ENCODE results near the gene SNX12.
A peak's percentile ranks its signal among the peaks of the same experiment; 100 is the strongest.

The SNX12 gene

GRCh38 chrX:71068044-71068918 is at the start of gene SNX12:
SNX12 (minus strand) TSS chrX:71068334; CDS start chrX:71068306, 28 bp downstream.
- peak; percentile 57 to 76 (median 76) for DNase-seq (ENCODE audit: low read depth in 3 of 3)

GRCh38 chrX:71117358-71117757 is 49.2 kb upstream of the SNX12 start:
- DNase-seq (ENCODE audit: low read depth in 3 of 3), result no peak

GRCh38 chrX:71111921-71112431 is 43.8 kb upstream of the SNX12 start:
- no peak for DNase-seq (ENCODE audit: low read depth in 3 of 3)

GRCh38 chrX:71111141-71111843 is 43.2 kb upstream of the SNX12 start, which contains the start of gene IL2RG:
IL2RG (minus strand) TSS chrX:71111577; CDS start chrX:71111539, 38 bp downstream.
- DNase-seq (ENCODE audit: low read depth in 3 of 3), result peak in 2 of 3 experiments; percentile 54 to 65

GRCh38 chrX:71109051-71109450 is 40.9 kb upstream of the SNX12 start:
- DNase-seq (ENCODE audit: low read depth in 3 of 3), result no peak

GRCh38 chrX:71107762-71108360 is 39.7 kb upstream of the SNX12 start:
- no peak for DNase-seq (ENCODE audit: low read depth in 3 of 3)

- DNase-seq (ENCODE audit: low read depth in 3 of 3), result no peak
Measured at GRCh38 chrX:71107245-71107644, 39.1 kb upstream of the SNX12 start.

GRCh38 chrX:71106427-71106826 is 38.3 kb upstream of the SNX12 start, which contains the start of gene CXorf65:
CXorf65 (minus strand) TSS chrX:71106740; CDS start chrX:71106556, 184 bp downstream.
- DNase-seq (ENCODE audit: low read depth in 3 of 3), result no peak

GRCh38 chrX:71105628-71106027 is 37.5 kb upstream of the SNX12 start:
- no peak for DNase-seq (ENCODE audit: low read depth in 3 of 3)

GRCh38 chrX:71103110-71103983 is 35.2 kb upstream of the SNX12 start:
- DNase-seq (ENCODE audit: low read depth in 3 of 3), result peak in 1 of 3 experiments; percentile 39

GRCh38 chrX:71102292-71102691 is 34.2 kb upstream of the SNX12 start:
- no peak for DNase-seq (ENCODE audit: low read depth in 3 of 3)

- DNase-seq (ENCODE audit: low read depth in 3 of 3), result no peak
Measured at GRCh38 chrX:71100581-71101505, 32.7 kb upstream of the SNX12 start.

- no peak for DNase-seq (ENCODE audit: low read depth in 3 of 3)
Measured at GRCh38 chrX:71099736-71100135, 31.6 kb upstream of the SNX12 start.

GRCh38 chrX:71098951-71099506 is 30.9 kb upstream of the SNX12 start:
- DNase-seq (ENCODE audit: low read depth in 3 of 3), result no peak

- DNase-seq (ENCODE audit: low read depth in 3 of 3), result peak; percentile 48 to 64 (median 54)
Measured at GRCh38 chrX:71098302-71098701, 30.2 kb upstream of the SNX12 start.

- DNase-seq (ENCODE audit: low read depth in 3 of 3), result no peak
Measured at GRCh38 chrX:71096760-71097032, 28.6 kb upstream of the SNX12 start.

GRCh38 chrX:71095981-71096759 is 28.0 kb upstream of the SNX12 start:
- peak in 1 of 3 experiments; percentile 28 for DNase-seq (ENCODE audit: low read depth in 3 of 3)

GRCh38 chrX:71095555-71095980 is 27.4 kb upstream of the SNX12 start, which contains the start of gene FOXO4:
FOXO4 (plus strand) TSS chrX:71095851; CDS start chrX:71096529, 678 bp downstream.
- DNase-seq (ENCODE audit: low read depth in 3 of 3), result peak; percentile 62 to 78 (median 77)

GRCh38 chrX:71095033-71095432 is 26.9 kb upstream of the SNX12 start:
- no peak for DNase-seq (ENCODE audit: low read depth in 3 of 3)
